Hepatocyte (in vitro differentiated cells): Measurements from ENCODE around the gene AQP12A. TPM values are rescaled to one million over a fixed set of nuclear protein-coding genes. Genes with fewer than 3 reads are reported as not detected.

Source experiments
- polyA plus RNA-seq: library from polyadenylated mRNA; unstranded; fragments of >200 nt; fragmentation: Nextera tagmentation; extraction: Ambion mirVana; gene quantifications from 2 replicates; pipeline ENCODE4 v1.2.1, GENCODE V29; 2016
- small RNA-seq: library from RNA; depleted of rRNA; stranded (forward); fragments of <200 nt; gene quantifications from one replicate; pipeline ENCODE3, GENCODE V24; 2014
- total RNA-seq: library from RNA; depleted of rRNA; stranded (reverse); fragments of >200 nt; gene quantifications from 2 replicates; pipeline ENCODE4 v1.2.3, GENCODE V29; 2014

The AQP12A gene
- total and polyA plus RNA-seq, 2 experiments from 2014 or later, result not detected

Small RNAs within 50 kb of the gene (small RNA-seq; reads per million reads assigned to genes)
- gene AC011298.3, result not detected

Other genes with a start within 250 kb of the AQP12A start
- gene ANKMY1, start 133.9 kb upstream of the AQP12A start, total RNA-seq, result 6.7 and 9.2 TPM in 2 replicates
- 7.8 and 11.1 TPM in 2 replicates for gene ANKMY1, start 133.9 kb upstream of the AQP12A start, polyA plus RNA-seq
- 4.6 and 4.8 TPM in 2 replicates for gene DUSP28, start 131.5 kb upstream of the AQP12A start, total RNA-seq
- gene DUSP28, start 131.5 kb upstream of the AQP12A start, polyA plus RNA-seq, result 6.3 and 6.8 TPM in 2 replicates
- gene RNPEPL1, start 123.4 kb upstream of the AQP12A start, total RNA-seq, result 36.9 and 46.3 TPM in 2 replicates
- gene RNPEPL1, start 123.4 kb upstream of the AQP12A start, polyA plus RNA-seq, result 57.2 and 58.1 TPM in 2 replicates
- 19.1 and 24.2 TPM in 2 replicates for gene CAPN10, start 105.1 kb upstream of the AQP12A start, total RNA-seq
- gene CAPN10, start 105.1 kb upstream of the AQP12A start, polyA plus RNA-seq, result 28.8 and 42.6 TPM in 2 replicates
- 14.7 and 17.3 TPM in 2 replicates for gene GPR35, start 66.4 kb upstream of the AQP12A start, total RNA-seq
- 10.1 and 10.5 TPM in 2 replicates for gene GPR35, start 66.4 kb upstream of the AQP12A start, polyA plus RNA-seq
- gene AQP12B, start 9.0 kb upstream of the AQP12A start, total RNA-seq, result 0.04 TPM in 1 of 2 replicates, not detected in the other
- 0.38 and 0.53 TPM in 2 replicates for gene AQP12B, start 9.0 kb upstream of the AQP12A start, polyA plus RNA-seq
- gene KIF1A, start 128.4 kb downstream of the AQP12A start, total RNA-seq, result 16.5 and 28.2 TPM in 2 replicates
- 16.1 and 19.9 TPM in 2 replicates for gene KIF1A, start 128.4 kb downstream of the AQP12A start, polyA plus RNA-seq
- 69.6 and 90.8 TPM in 2 replicates for gene AGXT, start 177.0 kb downstream of the AQP12A start, total RNA-seq
- gene AGXT, start 177.0 kb downstream of the AQP12A start, polyA plus RNA-seq, result 157 and 169 TPM in 2 replicates
- 13.5 and 34.5 TPM in 2 replicates for gene MAB21L4, start 204.3 kb downstream of the AQP12A start, total RNA-seq
- gene MAB21L4, start 204.3 kb downstream of the AQP12A start, polyA plus RNA-seq, result 11.5 and 13.1 TPM in 2 replicates
- gene CROCC2, start 214.5 kb downstream of the AQP12A start, total RNA-seq, result 0.10 and 0.20 TPM in 2 replicates
- 0.04 and 0.13 TPM in 2 replicates for gene CROCC2, start 214.5 kb downstream of the AQP12A start, polyA plus RNA-seq